ENCODE results near the gene HNF1A. TPM values are rescaled to one million over a fixed set of nuclear protein-coding genes. Genes with fewer than 3 reads are reported as not detected.
A peak's percentile ranks its signal among the peaks of the same experiment; 100 is the strongest.

The HNF1A gene
- total RNA-seq, 1 donor from 2014 or later = not detected

GRCh38 chr12:121030576-121031212, 52.4 kb downstream of the HNF1A start:
- Histone ChIP-seq H3K4me3 (ENCODE audit: low read depth, low read length) (no peak overlapping the region), H3K27me3 (ENCODE audit: control insufficient read depth, insufficient read depth, low read length) (no peaks in the 10 kb centered on the region), H3K36me3 (ENCODE audit: control insufficient read depth, insufficient read depth, low read length) (no peaks in the 10 kb centered on the region)
- DNase-seq (ENCODE audit: low read depth) (no peak), FAIRE-seq (no peak)
- no peak for TF ChIP-seq CTCF (IDR thresholded peaks at IDR 0.05; ENCODE audit: insufficient read depth, low read length, severe bottlenecking)

- peak; percentile 93 for DNase-seq (ENCODE audit: low read depth)
These were observed 55.4 kb downstream of the HNF1A start for GRCh38 chr12:121033625-121034349.

GRCh38 chr12:121034616-121035305, 56.4 kb downstream of the HNF1A start:
- no peaks in the 10 kb centered on the region for H3K36me3 ChIP-seq (ENCODE audit: control insufficient read depth, insufficient read depth, low read length)
- FAIRE-seq (no peak), DNase-seq (ENCODE audit: low read depth) (no peak)
- no peaks in the 10 kb centered on the region for H3K27me3 ChIP-seq (ENCODE audit: control insufficient read depth, insufficient read depth, low read length)
- no peak overlapping the region for H3K4me3 ChIP-seq (ENCODE audit: low read depth, low read length)
- no peak for TF ChIP-seq CTCF (IDR thresholded peaks at IDR 0.05; ENCODE audit: insufficient read depth, low read length, severe bottlenecking)

More at GRCh38 chr12:121033625-121034349, 55.4 kb downstream of the HNF1A start:
- peak; percentile 89 for FAIRE-seq
- H3K27me3 ChIP-seq (ENCODE audit: control insufficient read depth, insufficient read depth, low read length) = no peaks in the 10 kb centered on the region
- no peaks in the 10 kb centered on the region for H3K36me3 ChIP-seq (ENCODE audit: control insufficient read depth, insufficient read depth, low read length)
- no peak overlapping the region for H3K4me3 ChIP-seq (ENCODE audit: low read depth, low read length)
- TF ChIP-seq CTCF (IDR thresholded peaks at IDR 0.05; ENCODE audit: insufficient read depth, low read length, severe bottlenecking) = no peak

GRCh38 chr12:121036810-121037326, 58.5 kb downstream of the HNF1A start:
- H3K36me3 ChIP-seq (ENCODE audit: control insufficient read depth, insufficient read depth, low read length) = no peaks in the 10 kb centered on the region
- TF ChIP-seq CTCF (IDR thresholded peaks at IDR 0.05; ENCODE audit: insufficient read depth, low read length, severe bottlenecking) = no peak
- no peak overlapping the region for H3K4me3 ChIP-seq (ENCODE audit: low read depth, low read length)
- no peak for FAIRE-seq
- peak; percentile 66 for DNase-seq (ENCODE audit: low read depth)
- H3K27me3 ChIP-seq (ENCODE audit: control insufficient read depth, insufficient read depth, low read length) = no peaks in the 10 kb centered on the region

- Histone ChIP-seq H3K4me3 (ENCODE audit: low read depth, low read length) (peak within 1 kb of the TSS; percentile 18), H3K36me3 (ENCODE audit: control insufficient read depth, insufficient read depth, low read length) (no peaks in the 10 kb centered on the region), H3K27me3 (ENCODE audit: control insufficient read depth, insufficient read depth, low read length) (no peaks in the 10 kb centered on the region)
- FAIRE-seq (no peak), DNase-seq (ENCODE audit: low read depth) (peak; percentile 52)
- TF ChIP-seq CTCF (IDR thresholded peaks at IDR 0.05; ENCODE audit: insufficient read depth, low read length, severe bottlenecking) = no peak
These were observed 60.7 kb downstream of the HNF1A start, which contains the start of gene OASL for GRCh38 chr12:121038861-121039668. TSS of gene OASL (minus strand) at chr12:121039246. CDS start at chr12:121038971, 275 bp downstream.

Measured in bronchial epithelial cell (primary cell).